Left forelimb (tissue), 1 donor: Measurements from ENCODE around the gene LRR1.
"Not testable (repeated sequence)": the region's sequence is repeated elsewhere in the genome, so short reads cannot be mapped to it uniquely, and the experiment has no call there.

Experiments used
- DNase-seq: peaks from one replicate; pipeline ENCODE4 v3.0.0-alpha.2; 2018; ENCODE audit warnings: low spot score

Gene LRR1

DNA sequence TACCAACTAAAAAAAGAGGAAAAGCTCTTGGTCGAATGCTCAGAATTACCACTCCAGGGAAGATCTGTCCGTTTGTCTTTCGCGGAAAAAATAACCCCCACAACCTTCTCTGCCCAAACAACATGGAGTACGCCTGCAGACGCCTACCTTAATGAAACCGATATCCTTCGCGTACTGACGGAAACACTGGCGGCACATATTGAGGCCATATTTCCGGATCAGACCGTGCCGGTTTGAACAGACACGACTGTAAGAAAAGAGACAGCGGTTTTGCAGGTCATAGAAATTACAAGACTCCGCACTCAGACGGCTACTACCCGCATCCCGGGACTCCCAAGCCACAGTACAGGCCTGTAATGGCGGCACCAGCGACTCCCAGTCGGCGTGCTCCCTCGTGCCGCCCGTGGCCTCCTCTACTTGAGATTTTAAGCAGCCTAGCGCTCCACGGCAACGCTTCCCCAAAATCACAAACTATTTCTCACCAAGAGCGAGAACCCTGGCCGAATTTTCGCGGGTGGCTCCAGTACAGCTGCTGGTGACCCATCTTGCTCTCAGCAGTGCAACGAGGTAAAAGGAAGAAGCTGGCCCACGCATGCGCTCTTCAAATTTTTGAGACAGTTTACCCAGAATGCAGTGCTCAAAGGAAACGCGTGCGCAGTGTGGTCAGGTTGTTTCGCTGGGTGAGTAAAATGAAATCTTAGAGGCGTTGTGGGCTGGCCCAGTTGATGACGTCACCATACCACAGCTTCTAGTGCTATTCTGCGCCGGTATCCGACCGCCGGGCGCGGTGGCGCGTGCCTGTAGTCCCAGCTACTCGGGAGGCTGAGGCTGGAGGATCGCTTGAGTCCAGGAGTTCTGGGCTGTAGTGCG is 12.7 kb upstream of the LRR1 start, which contains the start of gene RPS29:
Gene RPS29, minus strand, starts transcription at position 578 of the 870 bp plus-strand sequence. Its CDS starts 34 bp downstream, at position 544.
- DNase-seq = peak; percentile 99

DNA sequence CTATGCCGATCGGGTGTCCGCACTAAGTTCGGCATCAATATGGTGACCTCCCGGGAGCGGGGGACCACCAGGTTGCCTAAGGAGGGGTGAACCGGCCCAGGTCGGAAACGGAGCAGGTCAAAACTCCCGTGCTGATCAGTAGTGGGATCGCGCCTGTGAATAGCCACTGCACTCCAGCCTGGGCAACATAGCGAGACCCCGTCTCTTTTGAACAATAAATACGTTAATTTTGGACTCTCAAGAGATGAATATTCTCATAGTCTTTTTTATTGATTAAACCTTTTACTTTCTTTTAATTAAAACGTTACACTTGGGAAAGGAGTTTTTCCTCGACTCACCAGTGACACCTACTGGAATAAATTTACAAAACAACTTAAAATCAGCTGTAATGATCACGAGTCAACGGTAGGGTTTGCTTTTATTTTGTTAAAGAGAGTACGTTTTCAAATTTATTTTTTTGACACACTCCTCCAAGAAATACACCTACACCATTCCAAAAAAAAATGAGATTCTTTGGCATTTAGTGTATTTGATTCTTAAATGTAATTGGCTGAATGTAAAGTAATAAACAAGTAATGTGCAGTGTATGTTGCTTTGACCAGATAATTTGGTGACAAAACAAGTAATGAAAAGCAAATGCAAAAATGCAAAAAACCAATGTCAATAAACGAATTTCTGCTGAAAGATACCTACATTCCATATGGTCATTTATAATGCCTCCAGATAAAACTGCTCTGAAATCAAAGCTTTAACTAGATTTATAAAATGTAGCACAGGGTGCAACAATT is 11.9 kb upstream of the LRR1 start:
- DNase-seq = no peak

DNA sequence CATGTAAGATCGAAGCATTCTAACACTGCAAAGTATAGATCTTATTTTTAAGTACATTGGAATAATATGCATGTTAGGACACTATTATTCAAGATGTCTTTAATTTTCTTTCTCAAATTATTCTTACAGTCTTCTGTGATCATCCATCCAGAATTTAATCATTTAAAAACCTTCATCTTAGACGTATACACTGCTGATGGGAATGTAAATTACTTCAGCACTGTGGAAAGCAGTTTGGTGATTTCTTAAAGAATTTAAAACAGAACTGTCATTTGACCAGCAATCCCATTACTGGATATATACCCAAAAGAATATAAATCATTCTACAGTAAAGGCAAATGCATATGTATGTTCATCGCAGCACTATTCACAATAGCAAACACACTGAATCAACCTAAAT is 9.4 kb upstream of the LRR1 start:
- no peak for DNase-seq

DNA sequence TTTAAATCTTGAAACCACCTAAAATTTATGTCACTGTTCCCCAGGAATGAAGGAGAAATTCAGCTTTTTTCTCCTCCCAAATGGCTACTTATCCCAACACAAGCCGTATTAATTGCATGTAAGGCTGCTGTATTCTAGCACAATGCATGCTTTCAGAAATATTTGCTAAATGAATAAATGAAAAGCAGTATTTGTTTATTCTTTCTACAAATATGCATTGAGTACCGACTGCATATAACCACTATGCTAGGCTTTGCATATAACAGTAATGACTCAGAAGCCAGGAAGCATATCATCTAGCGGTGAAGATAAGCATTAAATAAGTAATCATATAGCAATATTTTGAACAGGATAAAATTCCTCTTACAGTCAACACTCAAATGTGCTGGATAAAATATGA is 5.7 kb upstream of the LRR1 start:
- no peak for DNase-seq

DNA sequence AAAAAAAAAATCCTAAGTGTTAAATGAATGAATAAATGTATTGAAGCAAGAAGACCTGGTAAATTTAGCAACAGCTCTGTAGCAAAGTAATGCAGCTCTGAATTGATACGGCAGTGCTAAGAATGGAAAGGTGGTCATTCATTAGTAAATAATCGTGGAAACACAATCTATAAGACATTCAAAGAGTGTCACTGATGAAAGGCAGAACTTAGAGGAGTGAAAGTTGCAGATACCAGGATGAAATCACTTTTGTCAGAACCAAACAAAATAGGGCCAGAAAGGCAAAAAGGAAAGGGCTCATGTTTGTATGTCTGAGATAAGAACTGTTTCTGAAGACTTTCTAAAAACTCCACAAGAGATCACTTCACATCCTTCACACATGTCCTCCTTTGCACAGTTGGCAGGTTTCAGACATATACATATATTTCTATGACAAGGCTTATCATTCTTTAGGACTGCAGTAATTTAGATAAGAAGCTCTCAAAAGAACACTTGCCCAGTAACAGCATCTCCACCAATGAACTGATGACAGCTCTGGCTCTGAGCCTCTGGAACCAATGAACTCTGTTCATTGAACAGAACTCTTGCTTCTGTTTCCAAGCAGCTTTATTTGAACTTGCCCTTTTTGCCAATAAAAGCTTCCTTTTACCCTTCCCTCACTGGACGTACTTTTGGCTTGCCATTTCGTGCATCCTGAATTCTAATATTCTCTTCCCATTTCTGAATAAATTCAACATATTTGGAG is 4.2 kb upstream of the LRR1 start:
- no peak for DNase-seq

- no peak for DNase-seq
These were observed 603 bp upstream of the LRR1 start for GRCh38 chr14:49598189-49598484.

- no peak for DNase-seq
These were observed 8.8 kb downstream of the LRR1 start for GRCh38 chr14:49607583-49607982.

- DNase-seq = no peak
These were observed 13.5 kb downstream of the LRR1 start for GRCh38 chr14:49612251-49612650.

DNA sequence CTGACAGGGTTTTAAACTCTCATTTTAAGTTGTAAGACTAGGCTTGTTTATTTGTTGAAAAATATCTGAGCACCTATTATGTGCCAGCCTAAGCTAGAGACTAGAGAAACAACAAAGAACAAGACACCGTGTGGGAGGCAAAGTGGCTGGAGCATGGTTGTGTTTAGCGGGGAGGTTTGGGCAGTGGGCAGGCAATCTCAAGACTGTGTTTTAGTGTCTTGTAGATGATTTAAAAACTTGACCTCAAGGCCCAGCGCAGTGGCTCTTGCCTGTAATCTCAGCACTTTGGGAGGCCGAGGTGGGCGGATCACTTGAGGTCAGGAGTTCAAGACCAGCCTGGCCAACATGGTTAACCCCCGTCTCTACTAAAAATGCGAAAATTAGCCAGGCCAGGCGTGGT is 13.9 kb downstream of the LRR1 start:
- no peak for DNase-seq

DNA sequence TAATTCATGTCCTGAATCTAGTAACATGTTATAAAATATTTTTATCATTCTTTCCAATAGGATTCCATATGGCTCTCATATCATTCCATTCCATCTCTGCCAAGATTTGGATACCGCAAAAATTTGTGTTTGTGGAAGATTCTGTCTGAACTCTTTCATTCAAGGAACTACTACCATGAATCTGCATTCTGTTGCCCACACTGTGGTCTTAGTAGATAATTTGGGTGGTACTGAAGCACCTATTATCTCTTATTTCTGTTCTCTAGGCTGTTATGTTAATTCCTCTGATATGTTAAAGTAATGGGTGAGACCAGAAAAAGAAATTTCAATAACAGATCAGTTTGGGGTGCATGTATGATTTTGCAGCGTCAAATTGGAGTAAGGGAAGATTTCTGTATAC is 15.5 kb downstream of the LRR1 start:
- no peak for DNase-seq

DNA sequence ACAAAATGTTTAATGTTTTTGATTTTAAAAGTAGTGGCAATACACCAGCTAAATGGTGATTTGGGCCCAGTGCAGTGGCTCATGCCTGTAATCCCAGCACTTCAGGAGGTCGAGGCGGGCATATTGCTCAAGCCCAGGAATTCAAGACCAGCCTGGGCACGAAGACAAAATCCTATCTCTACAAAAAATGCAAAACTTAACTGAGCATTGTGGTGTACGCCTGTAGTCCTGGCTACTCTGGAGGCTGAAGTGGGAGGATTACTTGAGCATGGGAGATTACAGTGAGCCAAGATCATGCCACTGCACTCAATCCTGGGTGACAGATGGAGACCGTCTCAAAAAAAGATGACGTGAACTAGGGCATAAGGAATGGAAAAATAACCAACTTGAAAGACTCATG is 17.0 kb downstream of the LRR1 start:
- no peak for DNase-seq

GRCh38 chr14:49617852-49618519 is 19.2 kb downstream of the LRR1 start:
- DNase-seq = no peak

DNA sequence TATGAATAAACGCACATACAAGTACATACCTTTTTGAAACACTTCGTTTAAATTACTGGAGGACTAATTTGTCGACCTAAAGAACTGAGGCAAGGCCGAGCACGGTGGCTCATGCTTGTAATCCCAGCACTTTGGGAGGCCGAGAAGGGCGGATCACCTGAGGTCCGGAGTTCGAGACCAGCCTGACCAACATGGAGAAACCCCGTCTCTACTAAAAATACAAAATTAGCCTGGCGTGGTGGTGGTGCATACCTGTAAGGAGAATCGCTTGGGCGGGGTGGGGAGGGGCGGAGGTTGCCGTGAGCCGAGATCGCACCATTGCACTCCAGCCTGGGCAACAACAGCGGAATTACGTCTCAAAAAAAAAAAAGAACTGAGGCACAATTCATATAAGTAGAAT is 20.5 kb downstream of the LRR1 start:
- not testable (repeated sequence) for DNase-seq

DNA sequence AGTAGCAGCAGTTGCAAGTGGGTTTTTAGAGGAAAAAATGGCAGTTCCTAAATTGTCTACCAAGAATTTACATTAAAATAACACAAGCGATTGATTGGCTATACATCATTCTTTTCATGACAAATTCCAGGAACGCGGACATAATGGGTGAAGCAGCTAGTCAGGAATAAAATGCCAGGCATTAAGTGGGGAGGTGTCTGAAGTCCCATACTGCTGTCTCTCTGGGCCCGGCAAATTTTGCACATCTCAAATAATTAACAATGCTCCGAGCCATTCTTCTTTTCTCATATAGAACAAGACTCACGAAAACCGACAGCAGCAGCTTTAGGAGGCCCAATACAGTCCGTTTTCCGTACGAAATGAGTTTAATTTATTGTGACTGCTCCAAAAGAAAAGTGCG is 21.0 kb downstream of the LRR1 start:
- DNase-seq = no peak

- peak; percentile 98 for DNase-seq
These were observed 21.7 kb downstream of the LRR1 start, which contains the start of the genes MGAT2 and RPL36AL for GRCh38 chr14:49620182-49621113. Gene MGAT2, plus strand, starts transcription at chr14:49620799. Its CDS starts 470 bp downstream, at chr14:49621269. Gene RPL36AL, minus strand, starts transcription at chr14:49620626. Its CDS starts 1,522 bp downstream, at chr14:49619104.

- peak; percentile 84 for DNase-seq
These were observed 22.6 kb downstream of the LRR1 start for GRCh38 chr14:49621114-49621881.

GRCh38 chr14:49622022-49622607 is 23.4 kb downstream of the LRR1 start:
- no peak for DNase-seq

GRCh38 chr14:49623387-49623786 is 24.6 kb downstream of the LRR1 start:
- no peak for DNase-seq
